GM21528 (cell line): Measurements from ENCODE around the gene LRRC45.

ENCODE experiments used
- ATAC-seq: cut with Tn5 transposase; IDR thresholded peaks from one replicate; pipeline ENCODE4 v1.9.1; 2021; ENCODE audit warnings: mild to moderate bottlenecking, moderate library complexity; ENCODE audit not compliant: unreplicated experiment, low FRiP score

LRRC45 gene

GRCh38 chr17:82060614-82061013 lies 37.5 kb downstream of the LRRC45 start:
- ATAC-seq, result no peak

GRCh38 chr17:82061047-82061925 lies 38.2 kb downstream of the LRRC45 start:
- ATAC-seq, result no peak

- no peak for ATAC-seq
Measured at GRCh38 chr17:82062076-82062983, 39.2 kb downstream of the LRRC45 start.

- ATAC-seq, result no peak
Measured at GRCh38 chr17:82062984-82063368, 39.9 kb downstream of the LRRC45 start.

GRCh38 chr17:82063424-82064415 lies 40.6 kb downstream of the LRRC45 start:
- no peak for ATAC-seq

GRCh38 chr17:82064433-82065192 lies 41.5 kb downstream of the LRRC45 start:
- no peak for ATAC-seq

- no peak for ATAC-seq
Measured at GRCh38 chr17:82065193-82065637, 42.1 kb downstream of the LRRC45 start.

GRCh38 chr17:82065638-82066303 lies 42.7 kb downstream of the LRRC45 start, which contains the start of gene DUS1L:
TSS of gene DUS1L (minus strand) at chr17:82065804. CDS start at chr17:82065059, 745 bp downstream.
- ATAC-seq, result no peak

- ATAC-seq, result no peak
Measured at GRCh38 chr17:82070611-82071010, 47.5 kb downstream of the LRRC45 start.

- no peak for ATAC-seq
Measured at GRCh38 chr17:82072827-82073226, 49.7 kb downstream of the LRRC45 start.

- no peak for ATAC-seq
Measured at GRCh38 chr17:82073446-82073845, 50.3 kb downstream of the LRRC45 start.

GRCh38 chr17:82076018-82076784 lies 53.1 kb downstream of the LRRC45 start:
- no peak for ATAC-seq

GRCh38 chr17:82076785-82077591 lies 53.9 kb downstream of the LRRC45 start:
- ATAC-seq, result no peak

GRCh38 chr17:82077617-82078358 lies 54.7 kb downstream of the LRRC45 start:
- no peak for ATAC-seq

GRCh38 chr17:82078433-82078832 lies 55.3 kb downstream of the LRRC45 start:
- no peak for ATAC-seq

GRCh38 chr17:82079001-82079677 lies 56.0 kb downstream of the LRRC45 start:
- no peak for ATAC-seq
